HG03159 (cell line): ENCODE data around the gene TMED10.

Experiments
- ATAC-seq: cut with Tn5 transposase; IDR thresholded peaks from one replicate; pipeline ENCODE4 v1.9.1; 2021; ENCODE audit warnings: mild to moderate bottlenecking, moderate library complexity; ENCODE audit not compliant: unreplicated experiment

TMED10 gene

GRCh38 chr14:75176142-75176820 lies at the start of gene TMED10:
Gene TMED10, minus strand, starts transcription at chr14:75176612. Its CDS starts 33 bp downstream, at chr14:75176579.
- peak; percentile 70 for ATAC-seq

- no peak for ATAC-seq
Measured at GRCh38 chr14:75224561-75224960, 48.1 kb upstream of the TMED10 start.

GRCh38 chr14:75223664-75224154 lies 47.3 kb upstream of the TMED10 start:
- peak; percentile 48 for ATAC-seq

- ATAC-seq: no peak
Measured at GRCh38 chr14:75222208-75222701, 45.8 kb upstream of the TMED10 start.

DNA sequence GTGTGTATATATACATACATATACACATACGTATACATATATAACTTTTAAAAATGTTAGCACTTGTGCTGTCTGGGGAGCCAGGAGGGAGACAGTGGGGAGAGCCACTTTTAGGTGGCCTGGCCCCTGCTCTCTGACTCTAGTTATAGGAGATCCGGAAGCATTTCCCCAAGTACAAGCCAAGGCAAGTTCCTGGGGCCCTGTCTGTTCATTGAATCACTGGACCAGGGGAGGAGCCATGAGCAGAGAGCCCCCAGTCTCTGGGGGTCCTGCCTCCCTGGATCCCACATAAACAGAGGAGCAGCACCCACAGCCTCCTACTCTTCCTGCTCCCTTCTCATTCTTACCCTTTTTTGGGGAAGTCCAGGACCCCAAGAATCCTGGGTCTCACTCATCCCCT lies 45.4 kb upstream of the TMED10 start:
- no peak for ATAC-seq

- no peak for ATAC-seq
Measured at GRCh38 chr14:75220156-75220555, 43.7 kb upstream of the TMED10 start.

DNA sequence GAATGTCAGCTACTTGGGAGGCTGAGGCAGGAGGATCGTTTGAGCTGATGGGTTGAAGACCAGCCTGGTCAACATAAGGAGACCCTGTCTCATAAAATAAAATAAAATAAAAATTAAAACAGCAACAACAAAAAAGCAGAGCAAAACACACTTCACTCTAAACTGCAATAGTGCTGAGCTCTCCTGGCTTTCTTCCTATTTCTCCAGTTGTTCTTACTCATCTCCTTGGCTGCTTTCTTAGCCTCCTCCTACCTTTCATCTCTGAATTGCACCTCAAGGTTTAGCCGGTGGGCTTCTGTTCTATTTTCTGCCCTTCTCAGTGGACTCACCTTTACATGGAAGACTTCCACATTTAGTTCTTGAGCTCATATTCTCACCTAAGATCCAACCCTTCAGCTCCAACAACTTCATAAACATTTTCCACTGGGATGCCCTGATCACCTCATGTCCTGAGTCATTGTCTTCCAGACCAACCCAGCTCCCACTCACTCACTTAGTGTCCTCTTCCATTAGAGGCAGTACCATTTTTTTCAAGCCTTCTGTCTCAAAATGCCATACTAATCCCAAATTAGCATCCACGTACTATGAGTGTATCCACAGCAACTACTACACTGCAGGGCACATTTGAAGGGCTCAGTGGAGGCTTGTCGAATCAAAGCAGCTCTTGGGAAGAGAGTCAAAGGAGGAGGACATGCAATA lies 41.2 kb upstream of the TMED10 start:
- ATAC-seq: no peak

DNA sequence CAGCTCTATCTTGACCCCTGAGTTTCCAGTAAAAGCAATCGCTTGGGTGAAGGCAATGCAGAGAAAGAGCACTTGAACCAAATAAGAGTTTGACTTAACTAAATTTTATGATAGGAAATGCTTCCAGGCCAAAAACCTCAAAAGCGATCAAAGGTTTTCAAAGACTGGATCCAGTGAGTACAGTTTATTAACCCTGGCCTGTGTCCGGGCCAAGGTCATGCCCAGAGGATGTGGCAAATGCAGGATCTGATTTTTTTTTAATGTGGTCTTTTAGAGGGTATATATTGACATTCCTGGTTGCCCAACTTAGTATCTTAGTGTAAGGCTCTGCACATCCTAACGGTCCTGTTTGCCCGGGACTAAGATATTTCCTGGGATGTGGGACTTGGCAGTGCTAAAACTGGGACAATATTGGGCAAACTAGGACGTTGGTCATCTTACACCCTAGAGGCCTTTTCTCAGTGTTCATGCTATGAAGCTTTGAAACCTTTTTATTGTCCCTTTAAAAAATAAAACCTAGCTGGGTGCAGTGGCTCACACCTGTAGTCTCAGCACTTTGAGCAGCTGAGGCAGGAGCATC lies 40.1 kb upstream of the TMED10 start:
- ATAC-seq: no peak

DNA sequence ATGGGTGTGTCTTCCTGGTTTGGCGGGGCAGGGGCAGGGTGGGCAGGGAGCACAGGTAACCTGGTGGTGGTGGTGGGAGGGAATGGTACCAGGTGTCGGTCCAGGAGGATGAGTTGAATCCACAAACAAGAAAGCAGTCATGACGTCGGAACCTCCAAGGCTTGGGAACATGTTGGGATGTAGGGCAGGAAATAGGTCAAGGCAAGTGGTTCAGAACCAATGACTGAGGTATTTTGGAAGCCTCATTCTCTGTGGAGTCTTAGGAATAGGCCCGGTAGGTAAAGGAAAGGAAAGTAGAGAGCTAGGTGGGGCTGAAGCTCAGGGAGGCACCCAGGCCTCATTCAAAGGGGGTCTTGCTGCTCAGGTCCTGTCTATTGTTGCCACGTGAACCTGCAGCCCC lies 39.1 kb upstream of the TMED10 start:
- ATAC-seq: no peak

GRCh38 chr14:75214558-75214957 lies 38.1 kb upstream of the TMED10 start:
- ATAC-seq: no peak

DNA sequence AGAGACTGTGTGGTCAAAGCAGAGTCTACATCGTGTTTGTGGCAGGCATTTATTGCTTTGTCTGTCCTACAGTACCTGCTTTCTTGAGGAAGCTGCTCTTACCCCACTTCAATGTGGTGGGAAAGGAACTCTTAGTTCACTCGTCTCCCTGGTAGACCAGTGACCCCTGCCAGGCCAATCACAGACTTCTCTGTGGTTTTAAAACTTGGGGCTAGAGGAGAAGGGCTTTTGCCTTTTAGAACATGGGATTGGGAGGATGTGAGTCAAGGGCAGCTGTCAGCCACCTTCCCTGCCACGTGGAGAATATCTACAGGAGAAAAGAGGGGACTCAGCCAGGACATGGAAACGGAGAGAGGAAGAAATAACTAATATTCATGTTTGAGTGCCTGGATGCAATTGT lies 36.8 kb upstream of the TMED10 start:
- ATAC-seq: no peak

DNA sequence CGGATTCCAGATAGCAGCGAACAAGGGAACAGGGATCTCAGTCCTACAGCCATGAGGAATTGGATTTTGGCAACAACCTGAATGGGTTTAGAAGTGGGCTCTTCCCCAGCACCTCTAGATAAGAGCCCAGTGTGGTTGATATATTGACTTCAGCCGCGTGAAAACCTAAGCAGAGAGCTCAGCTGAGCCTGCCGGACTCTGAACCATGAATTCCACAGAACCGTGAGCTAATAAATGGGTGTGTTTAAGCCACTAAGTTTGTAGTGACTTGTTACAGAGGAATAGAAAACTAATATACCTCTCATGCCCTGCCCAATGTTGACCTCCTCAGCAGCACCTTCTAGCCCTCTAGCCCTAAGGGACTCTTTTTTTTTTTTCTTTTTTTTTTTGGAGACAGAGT lies 32.4 kb upstream of the TMED10 start:
- no peak for ATAC-seq

GRCh38 chr14:75206190-75206589 lies 29.8 kb upstream of the TMED10 start:
- no peak for ATAC-seq

- no peak for ATAC-seq
Measured at GRCh38 chr14:75205591-75205990, 29.2 kb upstream of the TMED10 start.

GRCh38 chr14:75204116-75204515 lies 27.7 kb upstream of the TMED10 start:
- no peak for ATAC-seq

- ATAC-seq: no peak
Measured at GRCh38 chr14:75202657-75203056, 26.2 kb upstream of the TMED10 start.

- no peak for ATAC-seq
Measured at GRCh38 chr14:75201087-75201486, 24.7 kb upstream of the TMED10 start.

- no peak for ATAC-seq
Measured at GRCh38 chr14:75200451-75200850, 24.0 kb upstream of the TMED10 start.

- ATAC-seq: no peak
Measured at GRCh38 chr14:75198291-75198933, 22.0 kb upstream of the TMED10 start.

DNA sequence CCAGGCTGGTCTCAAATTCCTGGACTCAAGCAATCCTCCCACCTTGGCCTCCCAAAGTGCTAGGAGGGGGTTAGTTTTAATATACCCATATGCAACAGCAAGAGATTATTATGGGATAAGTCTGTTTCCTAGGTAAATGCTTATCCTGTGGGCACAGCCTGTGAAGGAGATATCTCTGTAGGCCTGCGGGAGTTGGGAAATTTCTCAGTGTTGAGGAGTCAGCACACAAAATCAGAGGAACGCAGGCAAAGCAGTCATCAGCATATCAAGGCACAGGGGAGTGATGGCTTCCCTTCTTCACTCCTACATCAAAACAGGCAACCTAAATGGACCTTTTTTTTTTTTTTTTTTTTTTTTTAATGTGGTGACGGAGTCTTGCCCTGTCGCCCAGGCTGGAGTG lies 20.9 kb upstream of the TMED10 start:
- no peak for ATAC-seq

GRCh38 chr14:75196468-75196867 lies 20.1 kb upstream of the TMED10 start:
- no peak for ATAC-seq
